Hepatocyte (in vitro differentiated cells): ENCODE measurements around the gene PPEF1. TPM values are rescaled to one million over a fixed set of nuclear protein-coding genes. Genes with fewer than 3 reads are reported as not detected.
"Not testable (repeated sequence)": the region's sequence is repeated elsewhere in the genome, so short reads cannot be mapped to it uniquely, and the experiment has no call there.

Experiments
- DNase-seq: peaks from one replicate; pipeline ENCODE4 v3.0.0-alpha.2; 2016; ENCODE audit warnings: low spot score
- H2AFZ ChIP-seq: fragments of 200-600 bp; sonication (generic); 2 replicates; pipeline ENCODE4 v1.6.0; 2016; ENCODE audit warnings: antibody characterized with exemption, mild to moderate bottlenecking
- H3K27ac ChIP-seq: fragments of 200-600 bp; sonication (generic); 2 replicates; pipeline ENCODE4 v1.5.1; 2016; ENCODE audit warnings: mild to moderate bottlenecking
- H3K27me3 ChIP-seq: fragments of 200-600 bp; sonication (generic); 2 replicates; pipeline ENCODE4 v1.6.1; 2016
- H3K36me3 ChIP-seq: fragments of 200-600 bp; sonication (generic); replicated peaks from 2 replicates; pipeline ENCODE4 v1.5.1; 2016; ENCODE audit warnings: low read depth; ENCODE audit not compliant: insufficient read depth
- H3K4me1 ChIP-seq: fragments of 200-600 bp; sonication (generic); 2 replicates; pipeline ENCODE4 v1.5.1; 2016; ENCODE audit warnings: mild to moderate bottlenecking, moderate library complexity; ENCODE audit not compliant: insufficient read depth
- H3K4me2 ChIP-seq: fragments of 200-600 bp; sonication (generic); 2 replicates; pipeline ENCODE4 v1.6.0; 2016
- H3K4me3 ChIP-seq: fragments of 200-600 bp; sonication (generic); 2 replicates; pipeline ENCODE4 v1.5.1; 2016; ENCODE audit warnings: mild to moderate bottlenecking
- H3K79me2 ChIP-seq: fragments of 200-600 bp; sonication (generic); 2 replicates; pipeline ENCODE4 v1.6.0; 2017; ENCODE audit warnings: mild to moderate bottlenecking
- H3K9me2 ChIP-seq: fragments of 200-600 bp; sonication (generic); replicated peaks from 2 replicates; pipeline ENCODE4 v1.6.0; 2017; ENCODE audit warnings: mild to moderate bottlenecking; ENCODE audit not compliant: insufficient read depth
- H3K9me3 ChIP-seq: fragments of 200-600 bp; sonication (generic); 2 replicates; pipeline ENCODE4 v1.5.1; 2016; ENCODE audit warnings: low read depth, mild to moderate bottlenecking
- H4K20me1 ChIP-seq: fragments of 200-600 bp; sonication (generic); 2 replicates; pipeline ENCODE4 v1.6.0; 2016; ENCODE audit warnings: mild to moderate bottlenecking; ENCODE audit not compliant: insufficient read depth, poor library complexity, severe bottlenecking
- EZH2 ChIP-seq: fragments of 200-600 bp; sonication (generic); IDR thresholded peaks from 2 replicates; pipeline ENCODE4 v1.6.1; 2016; ENCODE audit warnings: antibody characterized with exemption, mild to moderate bottlenecking, borderline replicate concordance
- EZH2phosphoT487 ChIP-seq: fragments of 200-600 bp; sonication (generic); IDR thresholded peaks from one replicate; pipeline ENCODE4 v1.6.1; 2018; ENCODE audit warnings: antibody characterized with exemption, mild to moderate bottlenecking, low read depth, moderate library complexity; ENCODE audit not compliant: unreplicated experiment, severe bottlenecking
- WGBS: methylation state at CpG from one replicate; pipeline ENCODE4 v1.1.6; 2016; ENCODE audit warnings: low lambda C conversion rate; ENCODE audit errors: missing lambda C conversion rate; 5-methylcytosine and 5-hydroxymethylcytosine counted together
- polyA plus RNA-seq: library from polyadenylated mRNA; unstranded; fragments of >200 nt; fragmentation: Nextera tagmentation; extraction: Ambion mirVana; gene quantifications from 2 replicates; pipeline ENCODE4 v1.2.1, GENCODE V29; 2016
- total RNA-seq: library from RNA; depleted of rRNA; stranded (reverse); fragments of >200 nt; gene quantifications from 2 replicates; pipeline ENCODE4 v1.2.3, GENCODE V29; 2014
- TF ChIP-seq, protein P1 (sequence below): fragments of 200-600 bp; sonication (generic); IDR thresholded peaks from 2 replicates; pipeline ENCODE4 v1.5.1; 2016; ENCODE audit warnings: antibody characterized with exemption, mild to moderate bottlenecking; ENCODE audit not compliant: poor library complexity

PPEF1 gene
- total and polyA plus RNA-seq, 2 experiments from 2014 or later = 0.22 to 3.1 TPM

DNA sequence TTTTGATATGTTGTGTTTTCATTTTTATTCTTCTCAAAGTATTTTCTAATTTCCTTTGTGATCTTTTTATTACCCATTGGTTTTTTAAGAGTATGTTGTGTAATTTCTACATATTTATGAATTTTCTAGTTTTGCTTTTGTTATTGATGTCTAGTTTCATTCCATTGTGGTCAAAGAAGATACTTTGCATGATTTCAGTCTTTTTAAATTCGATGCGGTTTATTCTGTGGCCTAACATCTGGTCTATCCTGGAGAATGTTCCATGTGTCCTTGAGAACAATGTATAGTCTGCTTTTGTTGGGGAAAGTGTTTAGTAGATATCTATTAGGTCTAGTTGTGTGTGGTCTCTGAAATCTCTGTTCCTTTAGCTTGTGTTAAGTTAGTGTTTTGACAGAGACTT is 46.2 kb downstream of the PPEF1 start:
- WGBS = 77% methylated on average over 2 of the region's 2 CpGs
- no peak overlapping the region for H2AFZ ChIP-seq
- no peaks in the 10 kb centered on the region for H3K36me3 ChIP-seq
- no peak overlapping the region for H3K4me2 ChIP-seq
- no peak overlapping the region for H3K4me3 ChIP-seq
- H3K9me2 ChIP-seq = no peaks in the 10 kb centered on the region
- no peaks in the 10 kb centered on the region for H3K9me3 ChIP-seq
- H3K27me3 ChIP-seq = no peaks in the 10 kb centered on the region
- H4K20me1 ChIP-seq = no peaks in the 10 kb centered on the region
- H3K4me1 ChIP-seq = no peaks in the 10 kb centered on the region
- TF ChIP-seq EZH2 = no peak
- no peak for DNase-seq
- H3K79me2 ChIP-seq = no peaks in the 10 kb centered on the region
- no peak overlapping the region for H3K27ac ChIP-seq

- H3K4me1 ChIP-seq = no peaks in the 10 kb centered on the region
- H3K27me3 ChIP-seq = no peaks in the 10 kb centered on the region
- no peak overlapping the region for H3K4me2 ChIP-seq
- H3K9me2 ChIP-seq = no peaks in the 10 kb centered on the region
- 79% methylated on average over 4 of the region's 4 CpGs for WGBS
- H3K4me3 ChIP-seq = no peak overlapping the region
- no peak overlapping the region for H2AFZ ChIP-seq
- no peak overlapping the region for H3K27ac ChIP-seq
- no peaks in the 10 kb centered on the region for H4K20me1 ChIP-seq
- TF ChIP-seq, protein P1, sequence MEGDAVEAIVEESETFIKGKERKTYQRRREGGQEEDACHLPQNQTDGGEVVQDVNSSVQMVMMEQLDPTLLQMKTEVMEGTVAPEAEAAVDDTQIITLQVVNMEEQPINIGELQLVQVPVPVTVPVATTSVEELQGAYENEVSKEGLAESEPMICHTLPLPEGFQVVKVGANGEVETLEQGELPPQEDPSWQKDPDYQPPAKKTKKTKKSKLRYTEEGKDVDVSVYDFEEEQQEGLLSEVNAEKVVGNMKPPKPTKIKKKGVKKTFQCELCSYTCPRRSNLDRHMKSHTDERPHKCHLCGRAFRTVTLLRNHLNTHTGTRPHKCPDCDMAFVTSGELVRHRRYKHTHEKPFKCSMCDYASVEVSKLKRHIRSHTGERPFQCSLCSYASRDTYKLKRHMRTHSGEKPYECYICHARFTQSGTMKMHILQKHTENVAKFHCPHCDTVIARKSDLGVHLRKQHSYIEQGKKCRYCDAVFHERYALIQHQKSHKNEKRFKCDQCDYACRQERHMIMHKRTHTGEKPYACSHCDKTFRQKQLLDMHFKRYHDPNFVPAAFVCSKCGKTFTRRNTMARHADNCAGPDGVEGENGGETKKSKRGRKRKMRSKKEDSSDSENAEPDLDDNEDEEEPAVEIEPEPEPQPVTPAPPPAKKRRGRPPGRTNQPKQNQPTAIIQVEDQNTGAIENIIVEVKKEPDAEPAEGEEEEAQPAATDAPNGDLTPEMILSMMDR = no peak
- TF ChIP-seq EZH2 = no peak
- TF ChIP-seq EZH2phosphoT487 = no peak
- no peaks in the 10 kb centered on the region for H3K36me3 ChIP-seq
- no peak for DNase-seq
- H3K9me3 ChIP-seq = no peaks in the 10 kb centered on the region
- no peaks in the 10 kb centered on the region for H3K79me2 ChIP-seq
Measured at GRCh38 chrX:18755651-18756050, 48.2 kb downstream of the PPEF1 start.

- Histone ChIP-seq H3K4me1 (no peaks in the 10 kb centered on the region), H3K27ac (no peak overlapping the region), H3K27me3 (no peaks in the 10 kb centered on the region), H4K20me1 (no peaks in the 10 kb centered on the region), H3K36me3 (no peaks in the 10 kb centered on the region), H3K4me3 (no peak overlapping the region), H3K4me2 (no peak overlapping the region), H3K9me2 (no peaks in the 10 kb centered on the region), H3K9me3 (no peaks in the 10 kb centered on the region), H2AFZ (no peak overlapping the region), H3K79me2 (no peaks in the 10 kb centered on the region)
- no peak for DNase-seq
- TF ChIP-seq, protein P1 = no peak
- no peak for TF ChIP-seq EZH2
- no peak for TF ChIP-seq EZH2phosphoT487
- 61% methylated on average over 11 of the region's 11 CpGs for WGBS
Measured at GRCh38 chrX:18757956-18758932, 50.8 kb downstream of the PPEF1 start.

DNA sequence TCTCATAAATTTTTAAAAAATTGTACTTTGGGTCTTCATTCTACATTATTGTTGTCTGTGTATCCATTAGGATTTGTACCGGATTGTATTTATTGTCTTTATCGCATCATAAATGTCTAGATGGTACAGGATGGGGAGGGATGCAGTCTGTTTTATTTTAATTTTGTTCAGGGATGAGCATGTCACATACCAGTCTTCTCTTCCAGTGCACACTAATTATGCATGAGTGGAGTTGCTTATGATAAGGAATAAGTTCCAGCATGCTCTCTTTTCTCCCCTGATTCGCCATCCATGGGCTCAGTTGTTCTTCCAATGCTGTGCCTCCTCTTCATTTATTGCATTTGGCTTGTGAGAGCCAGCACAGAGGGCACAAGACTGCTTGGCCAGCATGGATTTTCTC is 54.3 kb downstream of the PPEF1 start:
- Histone ChIP-seq H3K4me3 (no peak overlapping the region), H3K36me3 (no peaks in the 10 kb centered on the region), H3K9me2 (no peaks in the 10 kb centered on the region), H3K79me2 (no peaks in the 10 kb centered on the region), H3K4me2 (no peak overlapping the region), H4K20me1 (no peaks in the 10 kb centered on the region), H3K27ac (no peak overlapping the region), H3K4me1 (no peaks in the 10 kb centered on the region), H3K9me3 (no peaks in the 10 kb centered on the region), H3K27me3 (no peaks in the 10 kb centered on the region), H2AFZ (no peak overlapping the region)
- WGBS = 62% methylated on average over 3 of the region's 3 CpGs
- TF ChIP-seq, protein P1 = no peak
- TF ChIP-seq EZH2 = no peak
- TF ChIP-seq EZH2phosphoT487 = no peak
- no peak for DNase-seq

DNA sequence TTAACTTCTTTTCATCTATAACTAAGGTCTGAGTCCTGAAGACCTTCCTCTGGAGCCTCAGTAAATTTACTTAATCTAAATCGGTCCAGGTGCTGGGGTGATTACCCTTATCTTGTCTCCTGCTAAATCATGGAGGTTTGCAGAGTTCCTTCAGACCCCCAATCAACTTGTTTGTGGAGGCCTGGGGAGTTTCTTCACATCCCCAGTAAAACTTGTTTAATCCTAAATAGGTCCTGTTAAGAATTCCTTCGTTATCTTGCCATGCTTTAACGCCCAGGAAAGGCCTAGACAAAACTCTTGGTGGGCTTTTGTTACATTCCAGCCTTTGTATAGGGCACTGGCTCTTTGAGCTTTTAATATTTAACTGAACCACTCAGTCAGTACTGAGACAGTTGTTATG is 55.7 kb downstream of the PPEF1 start:
- not testable (repeated sequence) for H3K4me2 ChIP-seq, H3K9me2 ChIP-seq, DNase-seq, H2AFZ ChIP-seq, H3K79me2 ChIP-seq, H3K27ac ChIP-seq, H3K27me3 ChIP-seq, H3K36me3 ChIP-seq, H3K4me1 ChIP-seq, H3K4me3 ChIP-seq, H3K9me3 ChIP-seq, H4K20me1 ChIP-seq
- 24% methylated on average over 3 of the region's 3 CpGs for WGBS
